ENCODE data around the gene ZNF536.

- TF ChIP-seq CTCF (IDR thresholded peaks at IDR 0.05; ENCODE audit: insufficient read depth, low read depth, low read length) (no peak), EZH2 (IDR thresholded peaks at IDR 0.05; ENCODE audit: insufficient read depth, low read length) (no peak)
Measured at GRCh38 chr19:30374539-30374864, 2.3 kb downstream of the ZNF536 start.

Measured in astrocyte (in vitro differentiated cells and primary cell).